H1 (cell line): ENCODE results near the gene A3GALT2. TPM values are rescaled to one million over a fixed set of nuclear protein-coding genes. Genes with fewer than 3 reads are reported as not detected.

Experiments used
- BRCA1 ChIP-seq: IDR thresholded peaks from 2 replicates; pipeline ENCODE4 v1.6.1; 2012; ENCODE audit warnings: low read depth, low read length, improper control_type of control experiment
- CBX8 ChIP-seq: fragments of 300-800, 300-1000 bp; sonication (generic); IDR thresholded peaks from 2 replicates; pipeline ENCODE4 v1.7.1; 2016; ENCODE audit warnings: low read depth, low read length, borderline replicate concordance
- CTBP2 ChIP-seq: IDR thresholded peaks from 2 replicates; pipeline ENCODE4 v1.7.0; 2011; ENCODE audit warnings: borderline replicate concordance, mild to moderate bottlenecking, moderate library complexity, mixed read lengths, low read length; ENCODE audit not compliant: insufficient read depth, insufficient read length
- EZH2 ChIP-seq: fragments of 200-600 bp; sonication (generic); IDR thresholded peaks from 2 replicates; pipeline ENCODE4 v1.7.1; 2012; ENCODE audit warnings: low read depth, mild to moderate bottlenecking, moderate library complexity, low read length, inconsistent platforms; ENCODE audit not compliant: severe bottlenecking
- FOSL1 ChIP-seq: IDR thresholded peaks from 2 replicates; pipeline ENCODE4 v1.6.1; 2011; ENCODE audit warnings: mild to moderate bottlenecking, low read depth, low read length, moderate library complexity; ENCODE audit not compliant: insufficient read depth
- JUND ChIP-seq: IDR thresholded peaks from 2 replicates; pipeline ENCODE4 v1.6.1; 2011; ENCODE audit warnings: mild to moderate bottlenecking, improper control_type of control experiment, low read length
- KDM4A ChIP-seq: IDR thresholded peaks from one replicate; pipeline ENCODE4 v1.7.1; 2012; ENCODE audit warnings: low read depth, mild to moderate bottlenecking, moderate library complexity, low read length, inconsistent platforms; ENCODE audit not compliant: severe bottlenecking
- NRF1 ChIP-seq: IDR thresholded peaks from 2 replicates; pipeline ENCODE4 v1.6.1; 2011; ENCODE audit warnings: mild to moderate bottlenecking, low read depth, low read length, improper control_type of control experiment
- RAD21 ChIP-seq, 2 experiments: IDR thresholded peaks in 1 of 2; conservative IDR thresholded peaks in 1 of 2; 2 replicates each; pipeline ENCODE4 v1.6.1; 2011; ENCODE audit warnings: low read depth in 2 of 2, low read length in 2 of 2, improper control_type of control experiment in 1 of 2, inconsistent platforms in 1 of 2, mild to moderate bottlenecking in 1 of 2, moderate library complexity in 1 of 2
- RBBP5 ChIP-seq: IDR thresholded peaks from 2 replicates; pipeline ENCODE4 v1.7.1; 2012; ENCODE audit warnings: low read depth, mild to moderate bottlenecking, inconsistent platforms, low read length, moderate library complexity, borderline replicate concordance
- polyA plus RNA-seq, 7 experiments: library from polyadenylated mRNA; depleted of rRNA in 3 of 7; stranded (reverse) in 5 of 7; unstranded in 2 of 7; fragments of >200 nt in 5 of 7; fragments of 200-250 nt in 2 of 7; gene quantifications; 1 replicate in 5 of 7; 2 replicates in 1 of 7; 4 replicates in 1 of 7; pipeline versions ENCODE4 v1.2.1 to v1.2.3, GENCODE V29; 2011 to 2013; ENCODE audit warnings: missing spikeins in 2 of 7, mixed read lengths in 2 of 7
- total RNA-seq: library from RNA; stranded (reverse); fragmentation: NEBNext Ultra II Directional; extraction: Animal tissue kit (Norgen Biotek cat#: 25700); gene quantifications from 2 replicates; pipeline ENCODE4 v1.2.1, GENCODE V29; 2021
- TF ChIP-seq, protein P1 (sequence below): fragments of 300-600 bp; sonication (generic); IDR thresholded peaks from 2 replicates; pipeline ENCODE4 v1.7.1; 2012; ENCODE audit warnings: low read length, moderate library complexity, mild to moderate bottlenecking, inconsistent platforms; ENCODE audit not compliant: insufficient replicate concordance

The A3GALT2 gene
- total and polyA plus RNA-seq, 2 of the 8 experiments (the other 6 are each of a cell fraction or from before 2014, with no cell fraction given): not detected

DNA sequence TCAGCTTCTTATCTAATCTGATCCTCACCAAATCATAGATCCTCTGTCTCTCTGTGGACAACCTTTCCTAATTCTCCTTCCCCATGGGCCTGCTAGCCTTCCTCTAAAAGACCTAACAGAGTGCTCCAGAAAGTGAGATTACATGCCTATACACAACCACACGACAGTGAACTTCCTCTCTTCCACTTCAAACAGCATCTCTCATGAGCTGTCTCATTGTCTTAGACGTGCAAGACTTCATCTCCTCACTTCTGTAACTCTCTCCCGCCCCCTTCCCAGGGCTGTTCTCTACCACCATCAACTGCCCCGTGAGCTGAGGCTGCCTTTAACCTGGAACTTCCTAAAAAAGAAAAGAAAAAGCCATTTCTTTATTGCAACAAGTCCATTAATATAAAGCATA, 14.1 kb upstream of the A3GALT2 start (continued):
- TF ChIP-seq, protein P1, sequence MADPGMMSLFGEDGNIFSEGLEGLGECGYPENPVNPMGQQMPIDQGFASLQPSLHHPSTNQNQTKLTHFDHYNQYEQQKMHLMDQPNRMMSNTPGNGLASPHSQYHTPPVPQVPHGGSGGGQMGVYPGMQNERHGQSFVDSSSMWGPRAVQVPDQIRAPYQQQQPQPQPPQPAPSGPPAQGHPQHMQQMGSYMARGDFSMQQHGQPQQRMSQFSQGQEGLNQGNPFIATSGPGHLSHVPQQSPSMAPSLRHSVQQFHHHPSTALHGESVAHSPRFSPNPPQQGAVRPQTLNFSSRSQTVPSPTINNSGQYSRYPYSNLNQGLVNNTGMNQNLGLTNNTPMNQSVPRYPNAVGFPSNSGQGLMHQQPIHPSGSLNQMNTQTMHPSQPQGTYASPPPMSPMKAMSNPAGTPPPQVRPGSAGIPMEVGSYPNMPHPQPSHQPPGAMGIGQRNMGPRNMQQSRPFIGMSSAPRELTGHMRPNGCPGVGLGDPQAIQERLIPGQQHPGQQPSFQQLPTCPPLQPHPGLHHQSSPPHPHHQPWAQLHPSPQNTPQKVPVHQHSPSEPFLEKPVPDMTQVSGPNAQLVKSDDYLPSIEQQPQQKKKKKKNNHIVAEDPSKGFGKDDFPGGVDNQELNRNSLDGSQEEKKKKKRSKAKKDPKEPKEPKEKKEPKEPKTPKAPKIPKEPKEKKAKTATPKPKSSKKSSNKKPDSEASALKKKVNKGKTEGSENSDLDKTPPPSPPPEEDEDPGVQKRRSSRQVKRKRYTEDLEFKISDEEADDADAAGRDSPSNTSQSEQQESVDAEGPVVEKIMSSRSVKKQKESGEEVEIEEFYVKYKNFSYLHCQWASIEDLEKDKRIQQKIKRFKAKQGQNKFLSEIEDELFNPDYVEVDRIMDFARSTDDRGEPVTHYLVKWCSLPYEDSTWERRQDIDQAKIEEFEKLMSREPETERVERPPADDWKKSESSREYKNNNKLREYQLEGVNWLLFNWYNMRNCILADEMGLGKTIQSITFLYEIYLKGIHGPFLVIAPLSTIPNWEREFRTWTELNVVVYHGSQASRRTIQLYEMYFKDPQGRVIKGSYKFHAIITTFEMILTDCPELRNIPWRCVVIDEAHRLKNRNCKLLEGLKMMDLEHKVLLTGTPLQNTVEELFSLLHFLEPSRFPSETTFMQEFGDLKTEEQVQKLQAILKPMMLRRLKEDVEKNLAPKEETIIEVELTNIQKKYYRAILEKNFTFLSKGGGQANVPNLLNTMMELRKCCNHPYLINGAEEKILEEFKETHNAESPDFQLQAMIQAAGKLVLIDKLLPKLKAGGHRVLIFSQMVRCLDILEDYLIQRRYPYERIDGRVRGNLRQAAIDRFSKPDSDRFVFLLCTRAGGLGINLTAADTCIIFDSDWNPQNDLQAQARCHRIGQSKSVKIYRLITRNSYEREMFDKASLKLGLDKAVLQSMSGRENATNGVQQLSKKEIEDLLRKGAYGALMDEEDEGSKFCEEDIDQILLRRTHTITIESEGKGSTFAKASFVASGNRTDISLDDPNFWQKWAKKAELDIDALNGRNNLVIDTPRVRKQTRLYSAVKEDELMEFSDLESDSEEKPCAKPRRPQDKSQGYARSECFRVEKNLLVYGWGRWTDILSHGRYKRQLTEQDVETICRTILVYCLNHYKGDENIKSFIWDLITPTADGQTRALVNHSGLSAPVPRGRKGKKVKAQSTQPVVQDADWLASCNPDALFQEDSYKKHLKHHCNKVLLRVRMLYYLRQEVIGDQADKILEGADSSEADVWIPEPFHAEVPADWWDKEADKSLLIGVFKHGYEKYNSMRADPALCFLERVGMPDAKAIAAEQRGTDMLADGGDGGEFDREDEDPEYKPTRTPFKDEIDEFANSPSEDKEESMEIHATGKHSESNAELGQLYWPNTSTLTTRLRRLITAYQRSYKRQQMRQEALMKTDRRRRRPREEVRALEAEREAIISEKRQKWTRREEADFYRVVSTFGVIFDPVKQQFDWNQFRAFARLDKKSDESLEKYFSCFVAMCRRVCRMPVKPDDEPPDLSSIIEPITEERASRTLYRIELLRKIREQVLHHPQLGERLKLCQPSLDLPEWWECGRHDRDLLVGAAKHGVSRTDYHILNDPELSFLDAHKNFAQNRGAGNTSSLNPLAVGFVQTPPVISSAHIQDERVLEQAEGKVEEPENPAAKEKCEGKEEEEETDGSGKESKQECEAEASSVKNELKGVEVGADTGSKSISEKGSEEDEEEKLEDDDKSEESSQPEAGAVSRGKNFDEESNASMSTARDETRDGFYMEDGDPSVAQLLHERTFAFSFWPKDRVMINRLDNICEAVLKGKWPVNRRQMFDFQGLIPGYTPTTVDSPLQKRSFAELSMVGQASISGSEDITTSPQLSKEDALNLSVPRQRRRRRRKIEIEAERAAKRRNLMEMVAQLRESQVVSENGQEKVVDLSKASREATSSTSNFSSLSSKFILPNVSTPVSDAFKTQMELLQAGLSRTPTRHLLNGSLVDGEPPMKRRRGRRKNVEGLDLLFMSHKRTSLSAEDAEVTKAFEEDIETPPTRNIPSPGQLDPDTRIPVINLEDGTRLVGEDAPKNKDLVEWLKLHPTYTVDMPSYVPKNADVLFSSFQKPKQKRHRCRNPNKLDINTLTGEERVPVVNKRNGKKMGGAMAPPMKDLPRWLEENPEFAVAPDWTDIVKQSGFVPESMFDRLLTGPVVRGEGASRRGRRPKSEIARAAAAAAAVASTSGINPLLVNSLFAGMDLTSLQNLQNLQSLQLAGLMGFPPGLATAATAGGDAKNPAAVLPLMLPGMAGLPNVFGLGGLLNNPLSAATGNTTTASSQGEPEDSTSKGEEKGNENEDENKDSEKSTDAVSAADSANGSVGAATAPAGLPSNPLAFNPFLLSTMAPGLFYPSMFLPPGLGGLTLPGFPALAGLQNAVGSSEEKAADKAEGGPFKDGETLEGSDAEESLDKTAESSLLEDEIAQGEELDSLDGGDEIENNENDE: no peak
- TF ChIP-seq RBBP5 (no peak), JUND (no peak), CBX8 (no peak), CTBP2 (no peak), BRCA1 (no peak), EZH2 (no peak), RAD21 (IDR thresholded peaks at IDR 0.05 in 1 of 2, conservative IDR thresholded peaks at IDR 0.05 in 1 of 2; ENCODE audit: low read depth in 2 of 2, low read length in 2 of 2) (no peak), KDM4A (no peak), FOSL1 (no peak), NRF1 (no peak)
